Activated CD4-positive, alpha-beta T cell treated with anti-CD3 and anti-CD28 coated beads, Interleukin-2, amount 50 U/mL, for 16 hours (primary cell): ENCODE measurements around the gene ZNF554.
"Not testable (repeated sequence)": the region's sequence is repeated elsewhere in the genome, so short reads cannot be mapped to it uniquely, and the experiment has no call there.

ENCODE experiments used
- DNase-seq: peaks from one replicate; pipeline ENCODE4 v3.0.0-alpha.2; 2020

Gene ZNF554

GRCh38 chr19:2791440-2791839 is 28.2 kb upstream of the ZNF554 start:
- DNase-seq, result no peak

- DNase-seq, result no peak
Measured at GRCh38 chr19:2791876-2792275, 27.8 kb upstream of the ZNF554 start.

- DNase-seq, result not testable (repeated sequence)
Measured at GRCh38 chr19:2792666-2793065, 27.0 kb upstream of the ZNF554 start.

DNA sequence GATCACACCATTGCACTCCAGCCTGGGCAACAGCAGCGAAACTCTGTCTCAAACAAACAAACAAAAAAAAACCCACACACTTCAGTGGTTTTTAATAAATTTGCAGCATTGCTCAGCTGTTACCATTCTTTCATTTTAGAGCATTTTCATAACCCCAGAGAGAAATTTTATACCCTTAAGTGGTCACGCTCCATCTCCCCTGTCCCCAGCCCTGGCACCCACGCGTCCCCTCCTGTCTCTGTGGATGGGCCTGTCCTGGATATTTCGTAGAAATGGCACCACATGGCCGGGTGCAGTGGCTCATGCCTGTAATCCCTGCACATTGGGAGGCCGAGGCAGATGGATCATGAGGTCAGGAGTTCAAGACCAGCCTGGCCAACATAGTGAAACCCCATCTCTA is 26.5 kb upstream of the ZNF554 start:
- DNase-seq, result no peak

GRCh38 chr19:2793577-2793976 is 26.1 kb upstream of the ZNF554 start:
- no peak for DNase-seq

GRCh38 chr19:2795827-2796658 is 23.6 kb upstream of the ZNF554 start:
- DNase-seq, result no peak

- no peak for DNase-seq
Measured at GRCh38 chr19:2796659-2797266, 22.9 kb upstream of the ZNF554 start.

DNA sequence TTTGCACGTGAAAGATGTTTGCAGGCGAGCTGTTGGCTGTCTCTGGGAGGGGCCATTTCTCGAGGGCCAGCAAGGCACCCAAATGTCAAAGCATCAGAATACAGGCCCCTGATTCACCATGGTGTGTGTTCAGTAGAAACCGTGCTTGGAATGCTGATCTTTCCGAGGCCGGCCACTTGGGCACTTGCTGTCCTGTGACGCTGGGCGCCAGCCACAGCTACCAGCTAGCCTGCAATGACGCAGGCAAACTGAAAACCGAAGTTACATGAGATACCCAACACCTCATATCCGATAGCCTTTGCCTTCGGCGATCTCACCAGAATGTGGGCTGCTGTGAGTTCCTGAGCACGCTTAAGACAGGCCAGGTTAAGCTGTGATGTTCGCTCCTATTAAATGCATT is 22.4 kb upstream of the ZNF554 start:
- no peak for DNase-seq

GRCh38 chr19:2798158-2798685 is 21.4 kb upstream of the ZNF554 start:
- no peak for DNase-seq

- no peak for DNase-seq
Measured at GRCh38 chr19:2798733-2799132, 20.9 kb upstream of the ZNF554 start.

GRCh38 chr19:2799273-2800020 is 20.2 kb upstream of the ZNF554 start:
- DNase-seq, result no peak

DNA sequence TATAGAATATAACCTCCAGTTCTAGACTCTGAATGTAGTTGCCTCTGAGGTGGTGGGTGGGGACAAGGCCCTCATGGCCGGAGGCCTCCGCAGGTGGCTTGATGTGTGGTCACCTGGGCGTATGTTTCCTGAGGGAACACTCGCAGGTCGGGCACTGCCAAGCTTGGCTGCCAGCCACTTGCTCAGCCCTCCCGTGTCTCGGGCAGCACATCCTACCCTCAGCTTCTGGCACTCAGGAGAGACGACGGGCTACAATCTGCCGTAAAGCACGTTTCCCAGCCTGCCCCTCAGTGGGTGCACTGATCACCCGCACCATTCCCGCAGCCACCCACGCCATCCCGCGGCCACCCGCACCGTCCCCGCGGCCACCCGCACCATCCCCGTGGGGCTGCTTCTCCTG is 19.2 kb upstream of the ZNF554 start:
- DNase-seq, result no peak

GRCh38 chr19:2802826-2803225 is 16.8 kb upstream of the ZNF554 start:
- DNase-seq, result no peak

DNA sequence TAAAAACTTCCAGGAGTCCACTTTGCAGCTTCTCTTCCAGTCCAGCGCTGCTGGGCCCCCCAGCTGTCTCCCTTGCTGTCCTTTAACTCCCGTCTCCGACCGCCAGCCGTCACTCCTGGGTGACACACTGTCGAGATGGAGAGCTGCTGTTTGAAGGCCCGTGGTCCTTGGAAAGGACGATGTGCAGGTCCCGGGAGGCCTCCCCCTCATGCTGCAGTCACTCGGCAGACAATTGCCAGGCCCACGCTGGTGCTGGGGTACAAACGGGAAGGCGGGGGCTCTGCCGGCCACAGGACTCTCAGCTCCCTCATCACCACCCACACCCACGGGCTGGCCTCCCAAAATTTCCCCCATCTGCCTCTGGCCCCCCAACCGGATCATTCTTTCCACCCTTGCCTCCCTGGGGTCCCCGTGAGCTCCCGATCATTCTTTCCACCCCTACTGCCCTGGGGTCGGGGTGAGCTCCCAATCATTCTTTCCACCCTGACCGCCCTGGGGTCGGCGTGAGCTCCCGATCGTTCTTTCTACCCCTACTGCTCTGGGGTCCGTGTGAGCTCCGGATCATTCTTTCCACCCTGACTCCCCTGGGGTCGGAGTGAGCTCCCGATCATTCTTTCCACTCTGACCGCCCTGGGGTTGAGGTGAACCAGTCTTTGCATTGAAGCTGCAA is 16.0 kb upstream of the ZNF554 start:
- no peak for DNase-seq

- no peak for DNase-seq
Measured at GRCh38 chr19:2804156-2805004, 15.3 kb upstream of the ZNF554 start.

DNA sequence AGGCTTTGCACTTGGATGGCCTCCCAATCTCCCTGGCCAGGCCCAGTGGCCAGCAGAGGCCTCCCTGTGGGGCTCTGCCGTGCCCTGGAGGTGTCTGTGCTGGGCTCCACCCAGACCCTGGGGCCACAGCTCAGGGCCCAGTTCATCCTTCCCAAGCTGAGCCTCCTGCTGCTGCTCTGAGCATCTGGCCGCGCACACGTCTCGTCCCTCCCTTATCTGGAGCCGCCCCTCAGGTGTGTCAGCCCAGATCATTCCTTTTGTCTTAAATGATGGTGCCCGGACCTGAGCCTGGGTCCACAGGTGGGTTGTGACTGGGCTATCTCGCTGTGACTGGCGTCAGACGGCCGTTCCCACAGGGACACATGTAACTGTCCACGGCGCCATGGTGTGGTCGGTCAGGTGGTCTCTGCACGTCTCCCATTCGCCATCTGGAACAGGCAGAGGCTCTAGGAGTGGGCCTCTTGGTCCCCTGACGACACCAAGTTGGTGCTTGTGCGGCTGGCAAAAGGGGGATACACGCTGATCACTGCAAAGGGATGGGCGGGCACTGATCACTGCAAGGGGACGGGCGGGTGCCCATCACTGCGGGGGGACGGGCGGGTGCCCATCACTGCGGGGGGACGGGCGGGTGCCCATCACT is 14.3 kb upstream of the ZNF554 start:
- no peak for DNase-seq

DNA sequence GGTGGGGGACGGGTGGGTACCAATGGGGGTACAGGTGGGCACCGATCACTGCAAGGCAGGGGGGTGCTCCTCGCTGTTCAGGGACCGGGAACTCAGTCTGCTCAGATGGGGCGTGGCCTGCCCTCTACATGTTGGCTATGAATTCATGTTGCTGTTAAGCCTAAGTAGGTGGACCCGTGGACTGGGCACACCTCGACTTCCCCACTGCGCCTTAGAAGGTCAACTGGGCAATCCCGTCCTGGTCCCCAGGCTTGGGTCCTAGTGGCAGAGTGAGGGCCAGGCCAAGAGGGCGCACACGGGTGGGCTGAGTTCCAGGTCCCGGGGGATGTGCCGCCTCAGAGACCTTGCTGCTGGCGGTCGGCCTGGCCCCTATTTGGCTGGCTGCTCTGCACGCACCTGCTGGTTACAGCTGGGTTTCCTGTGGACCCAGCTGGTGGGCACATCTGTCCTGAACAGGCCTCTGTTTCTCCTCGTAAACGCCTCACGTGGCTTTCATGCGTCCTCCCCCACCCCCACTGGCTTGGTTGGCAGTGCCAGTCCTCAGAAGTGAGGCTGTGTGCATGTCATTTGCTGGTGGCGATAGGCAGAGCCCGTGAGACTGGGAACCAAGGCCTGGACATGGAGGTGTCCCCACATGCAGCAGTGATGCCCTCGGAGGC is 13.5 kb upstream of the ZNF554 start:
- no peak for DNase-seq

DNA sequence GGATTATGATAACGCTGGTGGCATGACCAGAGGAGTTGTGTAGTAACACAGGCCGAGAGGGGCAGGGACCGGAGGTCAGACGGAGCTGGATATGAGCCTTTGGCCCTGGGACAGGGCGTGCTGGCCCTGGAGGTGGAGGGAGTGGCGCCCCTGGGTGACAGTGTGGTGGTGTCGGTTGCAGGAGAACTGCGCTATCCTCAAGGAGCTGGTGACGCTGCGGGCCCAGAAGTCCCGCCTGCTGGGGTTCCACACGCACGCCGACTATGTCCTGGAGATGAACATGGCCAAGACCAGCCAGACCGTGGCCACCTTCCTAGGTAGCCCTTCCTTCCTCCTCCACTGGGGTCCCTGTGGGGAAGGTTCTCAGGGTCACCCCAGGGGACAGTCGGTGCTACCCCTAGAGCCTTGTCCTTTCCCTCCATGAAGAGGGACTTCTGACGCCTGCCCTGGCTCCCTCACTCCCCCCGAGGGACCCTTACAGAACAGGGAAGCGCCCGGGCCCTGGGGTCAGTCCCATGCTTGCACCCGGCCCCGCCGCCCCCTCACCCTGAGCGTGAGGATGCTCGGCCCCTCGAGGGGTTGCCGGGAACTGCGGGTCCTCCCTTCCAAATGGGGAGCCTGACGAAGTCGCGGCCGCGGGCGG is 12.8 kb upstream of the ZNF554 start:
- DNase-seq, result no peak

DNA sequence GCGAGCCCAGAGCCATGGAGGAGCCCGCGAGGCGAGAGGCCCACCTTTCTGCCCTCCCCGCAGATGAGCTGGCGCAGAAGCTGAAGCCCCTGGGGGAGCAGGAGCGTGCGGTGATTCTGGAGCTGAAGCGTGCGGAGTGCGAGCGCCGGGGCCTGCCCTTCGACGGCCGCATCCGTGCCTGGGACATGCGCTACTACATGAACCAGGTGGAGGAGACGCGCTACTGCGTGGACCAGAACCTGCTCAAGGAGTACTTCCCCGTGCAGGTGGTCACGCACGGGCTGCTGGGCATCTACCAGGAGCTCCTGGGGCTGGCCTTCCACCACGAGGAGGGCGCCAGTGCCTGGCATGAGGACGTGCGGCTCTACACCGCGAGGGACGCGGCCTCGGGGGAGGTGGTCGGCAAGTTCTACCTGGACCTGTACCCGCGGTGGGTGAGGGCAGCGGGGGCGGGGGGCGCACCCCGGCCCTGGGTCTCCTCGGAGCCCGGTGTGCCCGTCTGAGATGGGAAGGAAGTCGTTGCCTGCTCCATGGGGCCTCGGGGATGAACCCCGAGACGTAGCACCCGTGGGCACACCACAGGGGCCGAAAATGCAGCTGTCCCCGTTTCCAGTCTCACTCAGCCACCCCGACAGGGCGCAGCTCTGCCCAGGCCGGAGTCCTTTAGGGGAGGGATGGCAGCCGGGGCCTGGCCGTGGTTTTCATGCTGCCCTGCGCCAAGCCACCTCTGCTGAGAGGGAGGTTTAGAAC is 12.1 kb upstream of the ZNF554 start:
- DNase-seq, result no peak
